Activated CD4-positive, CD25-positive, alpha-beta regulatory T cell treated with anti-CD3 and anti-CD28 coated beads, Interleukin-2, amount 50 U/mL, for 24 hours (primary cell): ENCODE data around the gene FAH.

Source experiments
- ATAC-seq, 2 donors: fragments of 150-1000 bp; cut with Tn5 transposase; one replicate each; pipeline ENCODE4 v1.10.0; 2021; ENCODE audit warnings: mild to moderate bottlenecking in 1 of 2, moderate library complexity in 1 of 2

FAH gene

DNA sequence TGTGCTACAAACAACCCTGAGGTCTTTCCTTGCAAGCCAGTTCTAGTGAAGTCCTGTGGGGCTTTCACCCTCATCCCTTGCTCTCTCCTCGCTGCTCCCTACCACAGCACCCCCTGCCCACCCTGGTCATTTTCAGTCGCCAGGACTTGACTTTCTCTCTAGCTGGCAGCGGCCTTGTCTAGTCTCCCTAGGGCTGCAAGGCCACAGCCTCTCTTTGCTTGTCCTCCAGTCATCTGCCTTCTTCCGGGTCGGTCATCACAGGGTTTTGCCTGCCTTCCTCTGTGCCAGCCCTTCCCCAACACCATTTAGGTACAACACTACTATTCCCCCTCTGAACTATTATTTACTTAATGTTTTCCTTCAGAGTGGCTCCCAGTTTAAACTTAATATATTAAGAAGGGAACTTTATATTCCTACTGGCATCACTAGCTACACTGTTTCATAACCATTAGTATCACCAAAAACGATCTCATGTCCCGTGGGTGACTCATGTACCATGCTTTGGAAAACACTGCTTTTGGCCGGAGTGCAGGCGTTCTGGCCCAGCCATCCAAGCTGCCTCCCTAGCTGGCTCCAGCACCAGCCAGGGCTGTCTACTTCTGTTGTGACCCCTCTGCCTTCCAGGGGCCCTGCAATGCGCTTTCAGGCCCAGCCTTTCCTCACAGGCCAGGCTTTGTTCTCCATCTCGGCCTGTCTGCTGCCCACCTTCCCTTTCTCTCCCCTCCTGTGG is 21.4 kb downstream of the FAH start:
- ATAC-seq, result no peak

DNA sequence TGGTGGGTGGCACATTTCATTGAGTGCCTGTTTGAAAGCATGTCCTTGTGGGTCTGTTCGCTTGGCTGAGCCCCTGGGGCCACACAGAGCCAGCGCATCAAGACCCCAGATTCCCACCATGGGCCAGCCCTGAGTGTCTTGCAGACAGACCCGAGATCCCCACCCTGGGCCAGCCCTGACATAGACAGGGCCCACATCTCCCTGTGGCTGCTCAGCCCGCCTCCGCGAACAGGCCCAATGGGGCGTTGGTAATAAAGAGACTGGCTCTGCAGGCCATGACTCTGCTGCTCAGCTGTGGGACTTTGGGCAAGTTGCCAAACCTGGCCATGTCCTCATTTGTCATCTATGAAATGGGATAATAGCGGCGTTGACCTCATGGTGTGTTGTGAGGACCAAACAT is 22.6 kb downstream of the FAH start:
- no peak for ATAC-seq

DNA sequence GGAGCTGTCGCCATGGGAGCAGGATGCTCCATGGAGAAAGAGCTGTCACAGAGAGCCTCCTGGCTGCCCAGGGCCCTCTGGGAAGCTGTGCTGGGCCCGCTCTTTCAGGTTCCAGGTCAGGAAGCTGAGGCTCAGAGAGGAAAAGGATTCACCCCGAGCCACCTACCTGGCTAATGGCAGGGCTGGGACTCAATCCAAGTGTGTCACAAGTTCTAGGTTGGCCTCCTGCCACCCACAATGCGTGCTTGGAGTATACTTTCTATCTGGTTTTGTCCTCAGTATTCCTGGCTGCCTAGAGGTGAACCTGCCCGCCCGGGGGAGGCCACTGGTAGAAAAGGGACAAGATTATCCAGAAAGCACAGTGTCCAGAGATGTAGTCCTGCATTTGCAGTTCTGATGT is 23.6 kb downstream of the FAH start:
- no peak for ATAC-seq

DNA sequence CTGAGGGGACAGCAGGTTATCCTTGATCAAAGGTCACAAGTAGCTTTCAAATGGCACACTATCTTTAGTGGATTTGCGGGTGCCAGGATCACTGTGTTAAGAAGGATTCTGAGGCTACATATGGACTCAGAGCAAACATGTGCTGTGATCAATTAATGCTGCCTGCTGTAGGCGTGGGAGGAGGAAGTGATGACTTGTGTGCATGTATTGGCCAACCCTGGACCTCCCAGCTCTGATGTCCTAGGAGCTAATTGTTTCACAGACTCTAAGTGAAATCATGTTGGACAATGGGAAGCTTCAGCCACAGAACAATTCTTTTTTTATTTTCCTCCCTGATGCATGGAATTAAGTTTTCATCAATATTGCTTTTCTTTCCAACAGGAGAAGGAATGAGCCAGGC is 24.4 kb downstream of the FAH start:
- ATAC-seq, result no peak

DNA sequence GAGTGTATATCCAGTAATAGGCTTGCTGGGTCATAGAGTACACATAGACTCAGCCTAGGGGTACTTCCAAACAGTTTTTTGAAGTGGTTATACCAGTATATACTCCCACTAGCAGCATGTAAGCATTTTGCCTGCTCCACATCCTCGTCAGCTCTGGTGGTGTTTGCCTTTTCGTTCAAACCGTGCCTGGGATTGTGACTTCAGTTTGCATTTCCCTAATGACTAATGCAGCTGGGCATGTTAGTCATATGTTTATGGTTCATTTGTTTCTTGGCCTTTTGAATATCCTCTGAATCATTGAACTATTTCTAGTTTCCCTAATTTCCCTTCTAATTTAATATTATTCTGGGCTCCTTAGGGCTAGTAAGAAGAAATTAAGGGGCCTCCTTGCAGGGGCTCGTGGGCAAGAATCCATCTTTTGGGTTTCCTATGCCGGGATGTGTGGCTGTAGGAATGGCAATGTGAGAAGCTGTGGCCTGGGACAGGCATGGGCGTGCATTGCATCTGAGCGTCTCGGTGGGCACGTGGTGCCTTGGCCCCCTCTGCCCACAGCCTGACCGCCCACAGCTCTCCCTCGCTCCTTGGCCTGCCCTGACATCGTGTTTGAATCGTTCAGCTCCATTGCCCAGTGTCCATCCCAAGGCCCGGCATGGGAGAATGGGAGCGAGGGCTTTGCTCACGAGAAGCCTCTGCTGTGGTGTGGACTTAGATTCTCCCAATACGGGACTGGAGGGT is 26.4 kb downstream of the FAH start:
- no peak for ATAC-seq

DNA sequence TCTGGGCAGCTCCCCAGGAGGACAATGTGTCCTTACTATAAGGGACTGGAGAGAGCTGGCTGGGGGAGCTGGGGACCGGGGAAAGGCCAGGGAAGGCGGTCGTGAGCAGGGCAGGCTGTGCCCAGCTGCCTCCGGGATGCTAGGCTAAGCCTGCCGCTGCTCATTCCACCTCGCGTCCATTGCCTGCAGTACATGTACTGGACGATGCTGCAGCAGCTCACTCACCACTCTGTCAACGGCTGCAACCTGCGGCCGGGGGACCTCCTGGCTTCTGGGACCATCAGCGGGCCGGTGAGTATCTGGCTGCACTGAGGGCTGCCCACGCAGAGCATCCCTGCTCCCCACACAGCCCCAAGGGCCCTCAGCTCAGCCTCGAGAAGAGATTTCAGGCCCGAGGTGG is 27.1 kb downstream of the FAH start:
- no peak for ATAC-seq

DNA sequence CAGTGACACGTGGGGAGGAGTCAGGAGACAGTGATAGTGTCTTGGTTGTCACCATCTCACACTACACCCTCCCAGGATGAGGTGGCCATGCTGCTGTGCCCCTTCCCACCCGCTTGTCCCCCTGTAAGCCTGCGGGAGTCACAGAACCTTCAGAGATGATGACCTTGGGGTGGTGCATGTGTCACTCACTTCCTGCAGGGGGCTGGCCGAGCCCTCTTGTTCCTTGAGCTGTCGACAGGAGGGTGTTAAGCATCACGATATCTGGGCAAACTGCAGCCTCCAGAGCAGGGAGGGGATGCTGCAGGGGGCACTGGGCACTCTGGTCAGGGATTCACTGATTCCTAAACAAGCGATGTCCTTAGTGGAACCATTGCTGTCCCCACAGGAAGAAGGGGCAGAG is 27.7 kb downstream of the FAH start:
- no peak for ATAC-seq

DNA sequence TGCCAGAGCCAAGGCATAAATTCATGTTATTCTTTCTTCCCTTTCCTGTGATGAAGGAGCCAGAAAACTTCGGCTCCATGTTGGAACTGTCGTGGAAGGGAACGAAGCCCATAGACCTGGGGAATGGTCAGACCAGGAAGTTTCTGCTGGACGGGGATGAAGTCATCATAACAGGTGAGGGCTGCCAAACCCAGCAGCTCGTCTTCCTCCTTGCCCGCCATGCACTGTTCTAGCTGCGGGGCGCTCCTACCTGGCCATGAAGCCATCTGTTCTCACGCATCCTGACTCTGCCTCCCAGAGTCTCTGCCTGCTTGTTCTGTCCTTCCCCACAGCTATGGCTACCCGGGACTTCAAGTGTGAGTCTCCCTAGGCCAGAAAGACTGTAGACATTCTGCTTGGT is 28.2 kb downstream of the FAH start:
- no peak for ATAC-seq

DNA sequence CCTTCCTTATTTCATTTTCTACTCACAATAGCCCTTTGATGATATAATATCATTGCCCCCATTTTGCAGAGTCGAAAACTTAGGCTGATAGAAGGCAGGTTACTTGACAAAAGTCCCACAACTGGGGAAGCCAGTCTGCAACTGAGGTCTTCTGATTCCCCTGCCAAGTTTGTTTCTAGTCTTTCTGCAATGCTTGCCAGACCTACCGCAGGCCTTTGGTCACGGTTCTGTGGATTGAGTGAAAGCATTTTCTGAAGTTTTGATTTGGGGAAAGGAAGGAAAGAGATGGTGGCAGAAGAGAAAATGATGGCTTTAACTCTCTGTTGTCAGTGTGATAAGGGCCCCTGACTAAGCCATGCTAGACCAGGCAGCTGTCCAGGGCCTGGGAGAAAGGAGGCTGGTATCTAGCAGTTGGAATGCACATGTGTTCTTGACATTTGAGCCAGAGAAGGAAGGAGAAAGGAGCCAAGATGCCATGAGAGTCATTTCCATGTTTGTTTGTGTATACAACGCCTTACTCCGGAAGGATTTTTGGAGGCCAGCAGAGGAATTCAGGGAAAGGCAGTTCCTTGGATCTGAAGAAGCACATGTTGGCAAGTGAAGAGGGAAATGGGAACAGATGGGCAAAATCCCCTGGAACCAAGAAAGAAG is 29.9 kb downstream of the FAH start:
- ATAC-seq, result no peak

DNA sequence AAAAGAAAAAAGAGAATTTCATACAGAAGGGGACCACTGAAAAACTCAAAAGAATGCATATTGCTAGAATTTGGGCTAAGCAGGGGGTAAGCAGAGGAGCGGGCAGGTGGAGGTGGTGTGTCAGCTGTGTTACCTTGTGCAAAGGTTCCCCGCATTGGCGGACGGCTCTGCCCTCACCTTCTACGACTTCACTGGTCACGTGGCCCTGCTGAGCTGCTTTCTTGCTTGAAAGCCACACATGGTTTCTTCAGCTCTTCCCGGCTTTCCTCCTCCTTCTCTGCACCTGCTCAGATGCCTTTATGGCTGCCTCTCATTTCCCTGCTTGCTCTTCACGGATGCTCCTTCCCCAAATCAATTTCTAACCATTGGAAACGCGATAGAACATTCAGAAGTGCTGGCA is 30.5 kb downstream of the FAH start:
- no peak for ATAC-seq

DNA sequence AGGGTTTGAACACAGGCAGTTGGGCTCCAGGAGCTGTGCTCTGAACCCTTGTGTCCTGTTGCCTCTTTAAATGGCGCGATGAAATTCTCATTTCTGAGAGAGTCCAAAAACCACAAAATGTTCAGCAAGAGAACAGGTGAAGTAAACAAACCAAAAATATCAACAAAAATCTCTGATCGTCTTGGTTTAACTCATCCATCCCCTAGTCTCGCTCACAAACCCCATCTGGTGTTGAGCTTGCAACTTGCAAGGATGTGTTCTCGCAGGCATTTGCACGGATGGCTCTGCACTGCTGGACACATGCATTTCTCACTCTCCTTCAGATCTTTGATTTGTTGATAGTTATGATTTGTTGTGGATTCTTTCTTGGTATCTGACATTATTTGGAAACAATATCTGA is 31.1 kb downstream of the FAH start:
- no peak for ATAC-seq

DNA sequence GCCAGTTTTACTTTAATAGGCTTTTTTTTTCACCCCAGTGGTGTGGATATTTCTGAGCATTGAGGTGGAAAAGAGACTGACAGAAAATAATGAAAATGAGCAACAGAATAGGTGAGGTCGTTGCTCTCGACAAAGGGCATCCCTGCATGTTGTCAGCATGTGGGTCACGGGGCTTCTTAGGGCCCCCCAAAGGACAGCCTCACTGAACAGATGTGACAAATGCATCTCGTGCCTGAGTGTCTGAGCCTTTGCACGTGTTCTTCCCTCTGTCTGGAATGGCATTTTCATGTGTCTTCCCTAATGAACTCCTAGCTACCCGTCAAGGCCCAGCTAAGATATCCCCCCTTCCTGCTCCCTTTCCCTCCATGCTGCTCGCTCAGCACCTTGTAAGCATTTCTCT is 31.8 kb downstream of the FAH start:
- ATAC-seq, result no peak

DNA sequence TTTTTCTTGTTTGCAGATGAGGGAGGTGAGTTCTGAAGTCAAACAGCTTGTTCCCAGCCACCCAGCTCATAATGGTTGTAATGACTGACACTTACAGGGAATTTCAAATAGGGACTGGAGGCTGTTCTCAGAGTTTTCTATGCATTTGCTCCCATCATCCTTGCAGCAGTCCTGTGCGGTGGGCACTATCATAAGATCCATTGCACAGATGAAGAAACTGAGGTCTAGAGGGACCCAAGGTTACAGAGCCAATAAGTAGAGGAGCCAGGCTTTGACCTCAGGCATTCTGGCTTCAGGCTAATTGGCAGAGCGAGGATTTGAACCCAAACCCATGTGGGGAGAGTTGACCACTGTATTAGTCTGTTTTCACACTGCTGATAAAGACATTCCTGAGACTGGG is 32.4 kb downstream of the FAH start:
- ATAC-seq, result no peak

DNA sequence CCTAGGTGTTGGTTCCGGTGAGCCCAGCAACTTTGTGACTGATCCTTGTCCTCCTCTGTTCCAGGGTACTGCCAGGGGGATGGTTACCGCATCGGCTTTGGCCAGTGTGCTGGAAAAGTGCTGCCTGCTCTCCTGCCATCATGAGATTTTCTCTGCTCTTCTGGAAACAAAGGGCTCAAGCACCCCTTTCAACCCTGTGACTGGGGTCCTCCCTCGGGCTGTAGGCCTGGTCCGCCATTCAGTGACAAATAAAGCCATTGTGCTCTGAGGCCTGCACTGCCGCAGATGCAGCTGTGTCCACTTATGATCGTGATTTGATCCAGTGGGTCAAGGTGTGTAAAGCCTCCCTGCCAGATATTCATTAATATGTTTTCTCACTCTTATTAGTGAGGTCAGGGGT is 33.3 kb downstream of the FAH start:
- no peak for ATAC-seq

DNA sequence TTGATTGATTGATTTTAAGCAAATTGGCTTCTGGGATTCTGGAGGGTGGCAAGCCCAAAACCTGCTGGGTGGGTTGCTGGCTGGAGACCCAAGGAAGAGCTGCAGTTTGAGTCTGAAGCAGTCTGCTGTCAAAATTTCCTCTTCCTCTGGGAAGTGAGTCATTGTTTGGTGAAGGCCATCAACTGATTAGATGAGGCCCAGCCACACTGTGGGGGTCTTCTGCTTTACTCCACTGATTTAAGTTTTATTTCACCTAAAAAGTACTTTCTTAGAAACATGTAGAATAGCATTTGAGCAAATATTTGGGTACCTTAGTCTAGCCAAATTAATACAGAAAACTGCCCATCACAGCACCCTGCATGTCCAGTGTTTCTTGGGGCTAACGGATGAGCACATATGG is 33.8 kb downstream of the FAH start:
- no peak for ATAC-seq

DNA sequence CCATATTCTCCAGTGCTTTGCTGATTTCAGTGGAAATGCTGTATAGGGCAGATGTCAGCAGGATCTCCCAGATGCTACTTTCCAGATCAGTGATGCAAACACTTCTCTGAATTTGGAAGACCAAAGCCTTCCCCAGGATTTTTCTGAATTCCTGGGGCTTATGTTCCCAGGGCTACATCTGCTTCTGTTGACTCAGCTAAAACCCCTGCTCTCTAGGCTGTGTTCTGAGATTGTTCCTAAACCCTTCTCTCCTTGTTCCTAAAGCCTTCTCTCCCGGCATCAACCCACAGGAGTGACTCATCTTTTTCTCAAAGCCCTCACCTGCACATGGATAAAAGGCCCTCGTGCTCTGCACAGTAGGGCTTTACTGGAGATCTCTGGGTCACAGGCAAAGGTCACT is 35.5 kb downstream of the FAH start:
- no peak for ATAC-seq

DNA sequence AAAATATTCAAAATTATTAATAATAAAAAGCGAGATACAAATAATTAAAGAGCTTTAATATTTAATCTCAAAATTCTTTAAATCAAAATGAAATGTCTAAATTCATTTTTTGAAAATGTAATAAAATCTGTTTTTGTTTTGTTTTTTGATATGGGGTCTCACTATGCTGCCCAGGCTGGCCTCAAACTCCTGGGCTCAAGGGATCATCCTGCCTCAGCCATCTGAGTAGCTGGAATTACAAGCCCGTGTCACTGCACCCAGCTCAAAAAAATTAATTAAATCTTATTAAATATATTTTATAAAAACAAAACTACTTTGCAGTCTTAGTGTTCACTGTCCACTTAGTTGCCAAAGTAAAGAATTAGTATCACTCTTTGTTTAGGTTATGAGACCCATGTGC is 38.4 kb downstream of the FAH start:
- ATAC-seq, result no peak

DNA sequence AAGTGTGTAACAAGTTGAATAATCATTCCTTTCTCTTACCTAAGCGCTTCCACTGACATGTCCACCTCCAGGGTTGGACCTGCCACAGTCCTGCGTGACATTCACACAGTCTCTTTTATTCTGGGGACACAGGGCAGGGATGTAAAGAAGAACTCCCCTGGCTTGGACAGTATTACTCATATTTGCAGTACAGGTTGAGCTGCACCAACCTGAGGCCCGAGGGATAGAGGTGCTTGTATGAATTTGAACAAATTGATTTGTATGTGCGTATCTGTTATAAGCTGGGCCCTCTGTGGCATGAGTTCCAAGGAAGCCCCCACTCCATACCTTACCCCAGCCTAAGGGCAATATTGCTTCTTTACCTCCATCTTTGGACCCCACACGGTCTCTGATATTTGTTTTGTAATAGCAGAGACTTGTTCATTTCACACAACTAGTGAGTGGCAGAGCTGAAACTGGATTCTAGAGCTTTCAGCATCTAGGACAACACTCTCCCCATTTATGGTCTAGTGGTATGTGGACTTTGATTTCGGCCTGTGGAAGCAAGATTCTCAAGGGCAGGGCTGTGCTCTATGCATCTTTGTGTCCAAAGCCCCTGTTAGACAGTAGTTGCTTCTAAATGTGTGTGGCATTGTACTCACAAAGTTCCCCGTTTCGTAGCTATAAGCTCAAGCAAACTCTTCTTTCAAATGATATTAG is 39.2 kb downstream of the FAH start:
- no peak for ATAC-seq

DNA sequence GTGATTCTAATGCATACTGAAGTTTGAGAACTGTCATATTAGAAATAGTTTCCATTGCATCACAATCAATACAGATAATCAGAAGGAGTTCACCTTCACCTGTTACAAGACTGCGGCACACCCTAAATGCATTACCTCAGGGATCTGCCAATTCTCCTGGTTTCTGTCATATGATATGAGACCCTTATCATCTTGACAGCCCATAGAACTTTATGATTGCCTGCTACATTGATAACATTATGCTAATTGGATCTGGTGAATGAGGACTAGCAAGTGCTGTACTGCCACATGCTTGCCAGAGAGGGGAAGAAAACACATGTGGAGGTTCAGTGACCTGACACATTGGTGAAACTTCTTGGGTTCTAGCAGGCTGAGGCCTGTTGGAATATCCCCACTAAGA is 41.4 kb downstream of the FAH start:
- no peak for ATAC-seq

DNA sequence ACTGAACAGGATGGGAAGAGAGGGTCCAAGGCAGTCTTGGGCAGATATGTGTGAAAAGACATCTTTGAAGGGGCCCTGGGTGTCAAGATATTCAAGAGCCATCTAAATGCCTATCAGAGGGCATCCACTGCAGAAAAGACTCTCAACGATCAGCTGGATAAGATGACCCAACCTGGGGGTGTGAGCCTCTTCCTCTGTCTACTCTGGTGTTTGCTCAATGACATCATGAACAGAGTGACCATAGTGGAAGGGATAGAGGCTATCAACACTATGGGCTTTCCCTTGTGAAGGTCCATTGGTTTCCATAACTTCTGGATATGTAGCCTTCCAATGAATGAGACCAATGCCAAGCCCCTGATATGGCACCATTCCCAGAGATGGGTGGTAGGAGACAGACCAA is 42.1 kb downstream of the FAH start:
- no peak for ATAC-seq

DNA sequence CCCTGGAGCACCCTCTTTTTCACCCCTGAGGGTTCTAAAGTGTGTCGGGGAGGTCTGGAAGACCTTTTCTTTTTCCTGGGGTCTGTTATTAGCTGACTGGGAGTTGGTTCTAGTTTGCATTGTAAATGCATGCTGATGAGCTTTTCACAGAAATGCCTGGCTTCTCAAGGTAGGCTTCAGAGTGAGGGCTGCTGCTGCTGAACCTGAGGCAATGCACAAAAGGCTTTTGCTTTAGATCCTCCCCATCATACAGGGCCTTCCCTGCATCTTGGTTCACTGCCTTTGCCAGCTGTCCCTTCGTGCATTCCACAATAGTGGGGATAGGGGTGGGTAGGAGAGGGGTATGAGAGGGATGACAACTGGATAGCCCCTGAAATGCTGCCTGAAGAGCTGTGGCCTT is 46.6 kb downstream of the FAH start:
- no peak for ATAC-seq

DNA sequence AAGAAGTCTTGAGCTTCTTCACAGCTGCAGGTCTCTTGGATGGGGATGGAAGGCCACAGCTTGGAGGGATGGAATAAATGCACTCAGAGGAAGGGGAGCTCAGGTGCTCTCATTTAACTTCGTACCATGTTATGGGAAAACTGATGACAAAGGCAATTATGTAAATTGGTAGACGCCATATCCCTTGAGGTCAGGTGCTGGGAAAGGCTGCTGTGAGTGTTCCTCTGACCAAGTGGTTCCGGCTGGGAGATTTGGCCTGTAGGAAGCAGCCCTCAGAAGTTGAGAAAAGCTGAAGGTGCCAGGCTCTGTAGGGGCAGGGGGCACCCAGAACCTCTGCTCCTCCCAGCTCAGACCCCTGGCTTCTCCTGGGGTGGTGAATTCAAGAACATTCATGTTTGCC is 47.1 kb downstream of the FAH start:
- ATAC-seq, result no peak

DNA sequence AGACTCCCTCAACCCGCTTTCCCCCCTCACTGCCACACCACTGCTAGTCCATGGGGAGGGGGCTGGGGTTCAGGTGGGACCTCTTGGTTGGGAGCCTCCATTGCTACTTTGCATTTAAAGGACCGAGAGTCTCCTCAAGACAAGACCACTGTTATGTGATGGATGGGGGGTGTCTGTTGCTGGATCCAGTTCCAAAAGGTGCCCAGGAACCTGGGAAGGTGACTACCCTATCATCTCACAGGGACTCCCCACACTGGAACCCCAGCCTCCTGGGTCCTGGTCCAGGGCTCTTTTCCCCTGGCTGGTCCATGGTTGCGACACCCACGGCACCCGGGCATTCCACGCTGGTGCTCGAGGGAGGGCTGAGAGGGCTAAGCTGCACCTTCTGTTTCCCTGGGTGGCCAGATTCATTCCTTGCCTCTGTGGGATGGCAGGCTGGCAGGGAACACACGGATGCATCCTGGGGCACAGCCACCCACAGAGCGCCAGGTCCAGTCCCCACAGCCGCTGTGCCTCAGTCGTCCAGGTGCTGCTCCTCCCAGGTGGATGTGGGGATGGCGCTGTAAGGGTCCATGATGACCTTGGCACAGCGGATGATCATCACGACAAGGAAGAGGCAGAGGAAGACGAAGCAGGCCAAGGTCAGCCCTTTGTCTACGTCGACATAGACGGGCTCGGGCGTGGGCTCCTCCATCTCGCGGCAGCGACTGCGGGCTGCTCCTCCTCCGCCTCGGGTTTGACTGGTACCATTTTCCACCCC is 48.6 kb downstream of the FAH start:
- ATAC-seq, result no peak
